ENCODE results near the gene ELP2. TPM values are rescaled to one million over a fixed set of nuclear protein-coding genes. Genes with fewer than 3 reads are reported as not detected.
"Not testable (repeated sequence)": the region's sequence is repeated elsewhere in the genome, so short reads cannot be mapped to it uniquely, and the experiment has no call there.

Gene ELP2
- total RNA-seq, 1 experiment from 2014 or later = 54.2 TPM

DNA sequence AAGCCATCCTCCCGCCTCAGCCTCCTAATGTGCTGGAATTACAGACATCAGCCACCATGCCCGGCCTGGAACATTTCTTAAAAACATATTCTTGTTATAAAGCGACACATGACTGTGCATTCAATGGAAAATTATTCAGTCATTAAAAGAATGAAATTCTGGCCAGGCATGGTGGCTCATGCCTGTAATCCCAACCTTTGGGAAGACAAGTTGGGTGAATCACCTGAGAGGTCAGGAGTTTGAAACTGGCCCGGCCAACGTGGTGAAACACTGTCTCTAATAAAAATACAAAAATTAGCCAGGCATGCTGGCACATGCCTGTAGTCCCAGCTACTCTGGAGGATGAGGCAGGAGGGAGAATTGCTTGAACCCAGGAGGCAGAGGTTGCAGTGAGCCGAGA lies 40.7 kb upstream of the ELP2 start:
- Histone ChIP-seq H3K36me3 (ENCODE audit: low read depth) (no peaks in the 10 kb centered on the region), H3K9me3 (ENCODE audit: insufficient read depth, low read depth) (no peaks in the 10 kb centered on the region), H4K20me1 (ENCODE audit: insufficient read depth) (no peaks in the 10 kb centered on the region), H3K27me3 (ENCODE audit: insufficient read depth, low read depth) (no peaks in the 10 kb centered on the region), H3K4me1 (replicated peaks; ENCODE audit: insufficient read depth) (no peaks in the 10 kb centered on the region), H3K9me2 (ENCODE audit: insufficient read depth) (no peaks in the 10 kb centered on the region), H3K79me2 (ENCODE audit: low read depth) (no peaks in the 10 kb centered on the region), H3K4me2 (no peak overlapping the region), H3K27ac (no peak overlapping the region), H3F3A (ENCODE audit: insufficient read depth, low read depth) (no peaks in the 10 kb centered on the region), H2AFZ (no peak overlapping the region), H3K4me3 (no peak overlapping the region)
- no TSS peak for BruUV-seq (replicated peaks)
- intact Hi-C loops (cut with micrococcal nuclease; ENCODE audit: unreplicated experiment) = no loop called here
- ChIA-PET POLR2A (ENCODE audit: unreplicated experiment) (no interaction called here), CTCF (no interaction called here)
- TF ChIP-seq EZH2 (IDR thresholded peaks at IDR 0.05; ENCODE audit: low read depth) = no peak
- TF ChIP-seq, protein P1, sequence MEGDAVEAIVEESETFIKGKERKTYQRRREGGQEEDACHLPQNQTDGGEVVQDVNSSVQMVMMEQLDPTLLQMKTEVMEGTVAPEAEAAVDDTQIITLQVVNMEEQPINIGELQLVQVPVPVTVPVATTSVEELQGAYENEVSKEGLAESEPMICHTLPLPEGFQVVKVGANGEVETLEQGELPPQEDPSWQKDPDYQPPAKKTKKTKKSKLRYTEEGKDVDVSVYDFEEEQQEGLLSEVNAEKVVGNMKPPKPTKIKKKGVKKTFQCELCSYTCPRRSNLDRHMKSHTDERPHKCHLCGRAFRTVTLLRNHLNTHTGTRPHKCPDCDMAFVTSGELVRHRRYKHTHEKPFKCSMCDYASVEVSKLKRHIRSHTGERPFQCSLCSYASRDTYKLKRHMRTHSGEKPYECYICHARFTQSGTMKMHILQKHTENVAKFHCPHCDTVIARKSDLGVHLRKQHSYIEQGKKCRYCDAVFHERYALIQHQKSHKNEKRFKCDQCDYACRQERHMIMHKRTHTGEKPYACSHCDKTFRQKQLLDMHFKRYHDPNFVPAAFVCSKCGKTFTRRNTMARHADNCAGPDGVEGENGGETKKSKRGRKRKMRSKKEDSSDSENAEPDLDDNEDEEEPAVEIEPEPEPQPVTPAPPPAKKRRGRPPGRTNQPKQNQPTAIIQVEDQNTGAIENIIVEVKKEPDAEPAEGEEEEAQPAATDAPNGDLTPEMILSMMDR (conservative IDR thresholded peaks at IDR 0.05) = no peak
- DNase-seq = no peak

DNA sequence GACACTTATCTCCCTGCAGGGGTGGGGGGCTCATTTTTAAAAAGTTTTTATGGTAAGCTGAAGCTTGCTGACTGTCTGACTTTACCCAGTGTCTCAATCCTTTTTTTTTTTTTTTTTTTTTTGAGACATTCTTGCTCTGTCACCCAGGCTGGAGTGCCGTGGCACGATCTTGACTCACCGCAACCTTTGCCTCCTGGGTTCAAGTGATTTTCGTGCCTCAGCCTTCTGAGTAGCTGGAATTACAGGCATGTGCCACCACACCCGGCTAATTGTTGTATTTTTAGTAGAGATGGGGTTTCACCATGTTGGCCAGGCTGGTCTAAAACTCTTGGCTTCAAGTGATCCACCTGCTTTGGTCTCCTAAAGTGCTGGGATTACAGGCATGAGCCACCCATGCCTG lies 37.6 kb upstream of the ELP2 start:
- DNase-seq = not testable (repeated sequence)

DNA sequence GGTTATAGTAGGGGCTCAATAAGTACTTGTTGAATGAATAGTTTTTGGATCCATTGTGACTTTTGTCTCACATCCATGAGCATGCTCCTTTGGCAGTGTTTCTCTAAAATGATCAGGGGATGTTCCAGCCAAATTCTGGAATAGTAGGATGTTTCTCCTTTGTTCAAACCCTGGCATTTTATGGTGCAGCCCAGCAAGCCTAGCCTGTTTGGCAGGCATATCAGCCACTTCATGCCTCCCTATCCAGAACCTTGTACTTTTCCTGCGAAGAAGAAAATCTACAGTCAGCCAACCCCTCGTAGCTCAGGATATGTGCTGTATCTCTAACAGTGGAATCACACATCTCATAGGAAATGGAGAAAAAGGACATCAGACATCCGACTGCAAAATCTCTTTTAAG lies 35.3 kb upstream of the ELP2 start:
- DNase-seq = no peak
- no peak for TF ChIP-seq EZH2 (IDR thresholded peaks at IDR 0.05; ENCODE audit: low read depth)
- TF ChIP-seq, protein P1 (conservative IDR thresholded peaks at IDR 0.05) = no peak
- no peaks in the 10 kb centered on the region for H3K36me3 ChIP-seq (ENCODE audit: low read depth)
- no peak overlapping the region for H2AFZ ChIP-seq
- H3K4me3 ChIP-seq = no peak overlapping the region
- H3K79me2 ChIP-seq (ENCODE audit: low read depth) = no peaks in the 10 kb centered on the region
- no peak overlapping the region for H3K27ac ChIP-seq
- H3K27me3 ChIP-seq (ENCODE audit: insufficient read depth, low read depth) = no peaks in the 10 kb centered on the region
- no peaks in the 10 kb centered on the region for H3F3A ChIP-seq (ENCODE audit: insufficient read depth, low read depth)
- ChIA-PET CTCF (no interaction called here), POLR2A (ENCODE audit: unreplicated experiment) (no interaction called here)
- BruUV-seq (replicated peaks) = no TSS peak
- H3K9me3 ChIP-seq (ENCODE audit: insufficient read depth, low read depth) = no peaks in the 10 kb centered on the region
- H3K9me2 ChIP-seq (ENCODE audit: insufficient read depth) = no peaks in the 10 kb centered on the region
- H3K4me2 ChIP-seq = no peak overlapping the region
- intact Hi-C loops (cut with micrococcal nuclease; ENCODE audit: unreplicated experiment) = loop anchor here (10.0 kb wide), 2 partner anchors 80 to 710 kb away; no protein-coding TSS in a partner anchor
- H4K20me1 ChIP-seq (ENCODE audit: insufficient read depth) = no peaks in the 10 kb centered on the region
- H3K4me1 ChIP-seq (replicated peaks; ENCODE audit: insufficient read depth) = no peaks in the 10 kb centered on the region

More for the DNA sequence above, 37.6 kb upstream of the ELP2 start:
- H3K79me2 ChIP-seq (ENCODE audit: low read depth); H3K9me3 ChIP-seq (ENCODE audit: insufficient read depth, low read depth); H3F3A ChIP-seq (ENCODE audit: insufficient read depth, low read depth); H3K4me1 ChIP-seq (replicated peaks; ENCODE audit: insufficient read depth); CTCF ChIA-PET; POLR2A ChIA-PET (ENCODE audit: unreplicated experiment); H4K20me1 ChIP-seq (ENCODE audit: insufficient read depth); BruUV-seq (replicated peaks); H3K27me3 ChIP-seq (ENCODE audit: insufficient read depth, low read depth); H2AFZ ChIP-seq; H3K27ac ChIP-seq; H3K4me3 ChIP-seq; H3K36me3 ChIP-seq (ENCODE audit: low read depth); H3K4me2 ChIP-seq; H3K9me2 ChIP-seq (ENCODE audit: insufficient read depth): not testable (repeated sequence)
- intact Hi-C loops (cut with micrococcal nuclease; ENCODE audit: unreplicated experiment) = loop anchor here (10.0 kb wide), 2 partner anchors 77 to 713 kb away; no protein-coding TSS in a partner anchor

DNA sequence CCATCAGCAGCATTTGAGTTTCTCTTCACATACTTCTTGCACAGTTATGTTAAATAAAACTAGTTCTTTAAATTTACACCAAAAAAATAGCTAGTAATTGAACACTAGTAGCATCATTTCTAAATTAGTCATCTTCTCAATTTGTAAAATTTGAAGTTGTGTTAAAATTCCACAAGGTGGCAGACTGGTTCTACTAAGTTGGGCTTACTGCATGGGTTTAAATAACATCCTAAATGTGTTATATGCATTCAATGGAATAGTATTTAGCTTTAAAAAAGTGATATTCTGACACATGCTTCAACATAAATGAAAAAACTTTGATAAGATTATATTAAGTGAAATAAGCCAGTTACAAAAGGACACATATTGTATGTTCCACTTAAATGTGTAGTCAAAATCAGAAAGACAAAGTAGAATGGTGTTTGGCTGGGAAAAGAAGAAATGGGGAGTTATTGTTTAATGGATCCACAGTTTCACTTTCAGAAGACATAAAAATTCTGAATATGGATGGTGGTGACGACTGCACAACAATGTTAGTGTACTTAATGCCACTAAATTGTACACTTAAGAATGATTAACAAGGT lies 33.7 kb upstream of the ELP2 start:
- no peak overlapping the region for H3K4me3 ChIP-seq
- no TSS peak for BruUV-seq (replicated peaks)
- no peaks in the 10 kb centered on the region for H3K36me3 ChIP-seq (ENCODE audit: low read depth)
- no peaks in the 10 kb centered on the region for H3K9me3 ChIP-seq (ENCODE audit: insufficient read depth, low read depth)
- no peak overlapping the region for H3K4me2 ChIP-seq
- intact Hi-C loops (cut with micrococcal nuclease; ENCODE audit: unreplicated experiment) = loop anchor here (1.0 to 10.0 kb wide), 4 partner anchors 81 to 709 kb away; no protein-coding TSS in a partner anchor
- H3K79me2 ChIP-seq (ENCODE audit: low read depth) = no peaks in the 10 kb centered on the region
- peak in 1 of 2 experiments; percentile 51 for DNase-seq
- H3K4me1 ChIP-seq (replicated peaks; ENCODE audit: insufficient read depth) = no peaks in the 10 kb centered on the region
- no peak overlapping the region for H2AFZ ChIP-seq
- TF ChIP-seq, protein P1 (conservative IDR thresholded peaks at IDR 0.05) = peak; percentile 73
- TF ChIP-seq EZH2 (IDR thresholded peaks at IDR 0.05; ENCODE audit: low read depth) = no peak
- no peaks in the 10 kb centered on the region for H3K27me3 ChIP-seq (ENCODE audit: insufficient read depth, low read depth)
- H3F3A ChIP-seq (ENCODE audit: insufficient read depth, low read depth) = no peaks in the 10 kb centered on the region
- H3K27ac ChIP-seq = no peak overlapping the region
- ChIA-PET POLR2A (ENCODE audit: unreplicated experiment) (no interaction called here), CTCF (interaction anchor here (0.6 to 1.0 kb wide), 3 partner anchors 188 to 632 kb away, joined by 4 to 5 read pairs (median 4); no protein-coding TSS in a partner anchor)
- no peaks in the 10 kb centered on the region for H4K20me1 ChIP-seq (ENCODE audit: insufficient read depth)
- no peaks in the 10 kb centered on the region for H3K9me2 ChIP-seq (ENCODE audit: insufficient read depth)
